Retinal pigment epithelial cell (primary cell): ENCODE measurements around the gene KCNB1.

Experiments
- DNase-seq: peaks from one replicate; pipeline ENCODE4 v3.0.0-alpha.2; 2010; ENCODE audit warnings: low read depth
- H3K4me3 ChIP-seq: 2 replicates; pipeline ENCODE4 v1.5.1; 2011; ENCODE audit warnings: mild to moderate bottlenecking, low read length, control low read depth, moderate library complexity
- TF ChIP-seq, protein P1 (sequence below): conservative IDR thresholded peaks from 2 replicates; pipeline ENCODE4 v1.5.1; 2011; ENCODE audit warnings: low read depth, low read length, control low read depth, inconsistent platforms

The KCNB1 gene

DNA sequence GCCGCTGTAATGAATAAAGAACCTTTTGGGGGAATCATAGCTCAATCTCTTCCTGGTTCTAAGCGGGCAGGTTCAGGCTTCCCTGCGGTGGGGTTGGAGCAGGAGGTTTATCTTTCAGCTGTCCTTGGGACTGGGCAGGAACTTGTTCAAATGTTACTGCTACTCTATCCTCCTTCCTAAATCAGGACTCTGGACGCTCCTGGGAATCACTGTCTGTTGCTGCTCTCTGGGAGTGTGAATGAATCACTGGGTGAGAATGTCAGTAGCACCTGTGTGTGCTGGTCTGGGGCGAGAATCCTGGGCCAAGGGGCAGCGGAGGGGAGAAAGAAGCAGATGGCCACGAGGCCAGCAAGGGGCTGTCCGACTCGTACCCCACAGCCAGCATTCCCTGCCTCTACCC, 139.2 kb downstream of the KCNB1 start:
- DNase-seq: no peak
- no peak overlapping the region for H3K4me3 ChIP-seq
- TF ChIP-seq, protein P1, sequence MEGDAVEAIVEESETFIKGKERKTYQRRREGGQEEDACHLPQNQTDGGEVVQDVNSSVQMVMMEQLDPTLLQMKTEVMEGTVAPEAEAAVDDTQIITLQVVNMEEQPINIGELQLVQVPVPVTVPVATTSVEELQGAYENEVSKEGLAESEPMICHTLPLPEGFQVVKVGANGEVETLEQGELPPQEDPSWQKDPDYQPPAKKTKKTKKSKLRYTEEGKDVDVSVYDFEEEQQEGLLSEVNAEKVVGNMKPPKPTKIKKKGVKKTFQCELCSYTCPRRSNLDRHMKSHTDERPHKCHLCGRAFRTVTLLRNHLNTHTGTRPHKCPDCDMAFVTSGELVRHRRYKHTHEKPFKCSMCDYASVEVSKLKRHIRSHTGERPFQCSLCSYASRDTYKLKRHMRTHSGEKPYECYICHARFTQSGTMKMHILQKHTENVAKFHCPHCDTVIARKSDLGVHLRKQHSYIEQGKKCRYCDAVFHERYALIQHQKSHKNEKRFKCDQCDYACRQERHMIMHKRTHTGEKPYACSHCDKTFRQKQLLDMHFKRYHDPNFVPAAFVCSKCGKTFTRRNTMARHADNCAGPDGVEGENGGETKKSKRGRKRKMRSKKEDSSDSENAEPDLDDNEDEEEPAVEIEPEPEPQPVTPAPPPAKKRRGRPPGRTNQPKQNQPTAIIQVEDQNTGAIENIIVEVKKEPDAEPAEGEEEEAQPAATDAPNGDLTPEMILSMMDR: no peak

DNA sequence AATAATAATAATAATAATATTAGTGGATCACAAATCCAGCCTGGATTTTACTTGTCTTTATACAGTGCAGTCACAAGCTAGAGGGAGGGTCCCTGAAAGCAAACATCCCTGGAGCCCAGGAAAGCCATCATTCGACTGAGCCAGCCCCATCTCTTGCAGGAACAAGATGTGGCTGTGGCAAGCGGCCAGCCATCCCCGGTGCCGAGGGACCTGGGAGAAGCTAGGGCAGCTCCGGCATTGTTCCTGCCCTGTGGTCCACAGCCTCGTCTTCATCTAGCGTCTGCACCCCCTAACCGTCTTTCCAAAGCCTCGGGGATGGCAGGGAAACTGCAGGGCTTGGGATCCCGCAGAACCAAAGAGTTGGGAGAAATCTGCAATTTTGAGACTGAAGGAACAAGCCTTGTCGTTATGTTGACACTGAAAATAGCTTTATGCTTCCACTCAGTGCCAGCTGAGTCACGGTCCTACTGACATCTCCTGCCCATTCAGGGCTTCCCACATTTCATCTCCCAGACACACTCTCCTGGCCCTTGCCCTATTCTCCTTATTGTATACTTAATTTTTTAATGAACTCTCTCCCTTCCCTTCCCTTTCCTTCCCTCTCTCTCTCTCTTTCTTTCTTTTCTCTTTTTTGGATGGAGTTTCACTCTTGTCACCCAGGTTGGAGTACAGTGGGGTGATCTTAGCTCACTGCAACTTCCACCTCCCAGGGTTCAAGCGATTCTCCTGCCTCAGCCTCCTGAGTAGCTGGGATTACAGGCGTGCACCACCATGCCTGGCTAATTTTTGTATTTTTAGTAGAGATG, 142.1 kb downstream of the KCNB1 start:
- DNase-seq: no peak
- no peak overlapping the region for H3K4me3 ChIP-seq
- TF ChIP-seq, protein P1: no peak

GRCh38 chr20:49339123-49339522, 143.3 kb downstream of the KCNB1 start:
- H3K4me3 ChIP-seq: no peak overlapping the region
- no peak for DNase-seq
- TF ChIP-seq, protein P1: no peak

- H3K4me3 ChIP-seq: no peak overlapping the region
- DNase-seq: no peak
- TF ChIP-seq, protein P1: no peak
Observed at GRCh38 chr20:49338061-49338460, 144.4 kb downstream of the KCNB1 start.

DNA sequence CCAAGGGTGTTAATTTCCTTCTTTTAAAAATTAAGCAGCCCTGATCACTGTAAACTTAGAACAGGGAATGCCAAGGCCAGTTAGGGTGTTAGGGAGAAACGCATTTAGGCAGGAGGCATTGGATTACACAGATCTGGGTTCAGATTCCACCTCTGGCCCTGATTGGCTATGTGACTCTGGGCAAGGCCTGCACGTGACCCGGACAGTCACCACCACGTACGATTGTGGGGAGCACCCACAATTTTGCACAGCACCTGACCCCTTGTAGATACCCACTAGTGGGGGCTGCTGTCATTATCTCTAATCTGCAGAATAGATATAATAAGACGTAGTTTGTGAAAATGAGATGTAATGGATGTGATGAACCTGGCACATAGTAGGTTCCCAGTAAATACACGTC, 145.1 kb downstream of the KCNB1 start:
- H3K4me3 ChIP-seq: no peak overlapping the region
- TF ChIP-seq, protein P1: no peak
- no peak for DNase-seq

- DNase-seq: no peak
- H3K4me3 ChIP-seq: no peak overlapping the region
- TF ChIP-seq, protein P1: no peak
Observed at GRCh38 chr20:49336786-49337185, 145.7 kb downstream of the KCNB1 start.

- TF ChIP-seq, protein P1: no peak
- no peak overlapping the region for H3K4me3 ChIP-seq
- no peak for DNase-seq
Observed at GRCh38 chr20:49335476-49335875, 147.0 kb downstream of the KCNB1 start.
